Activated gamma-delta T cell treated with anti-CD3 and anti-CD28 coated beads, Interleukin-2, amount 50 U/mL, for 16 hours (primary cell): ENCODE results near the gene VPS36.
"Not testable (repeated sequence)": the region's sequence is repeated elsewhere in the genome, so short reads cannot be mapped to it uniquely, and the experiment has no call there.

Source experiments
- DNase-seq: peaks from one replicate; pipeline ENCODE4 v3.0.0-alpha.2; 2020; ENCODE audit warnings: low read depth

The VPS36 gene

DNA sequence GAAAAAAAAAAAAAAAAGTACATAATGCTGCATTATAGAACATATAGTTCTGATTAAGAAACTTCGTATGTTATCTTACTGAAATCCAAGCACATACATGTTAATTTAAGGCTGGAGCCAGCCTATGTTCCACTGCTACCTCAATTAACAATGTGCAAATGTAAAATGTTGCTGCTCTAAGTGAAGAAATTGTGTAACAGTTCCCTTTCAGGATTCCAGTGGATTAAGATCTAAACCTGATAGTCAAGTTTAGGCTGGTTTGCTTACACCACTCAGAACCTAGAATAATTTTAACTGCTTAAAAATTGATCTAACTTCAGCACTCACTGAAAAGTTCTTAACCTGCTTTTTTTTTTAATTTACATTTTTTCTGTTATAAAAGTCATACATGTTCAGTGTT lies 4.2 kb downstream of the VPS36 start:
- no peak for DNase-seq

DNA sequence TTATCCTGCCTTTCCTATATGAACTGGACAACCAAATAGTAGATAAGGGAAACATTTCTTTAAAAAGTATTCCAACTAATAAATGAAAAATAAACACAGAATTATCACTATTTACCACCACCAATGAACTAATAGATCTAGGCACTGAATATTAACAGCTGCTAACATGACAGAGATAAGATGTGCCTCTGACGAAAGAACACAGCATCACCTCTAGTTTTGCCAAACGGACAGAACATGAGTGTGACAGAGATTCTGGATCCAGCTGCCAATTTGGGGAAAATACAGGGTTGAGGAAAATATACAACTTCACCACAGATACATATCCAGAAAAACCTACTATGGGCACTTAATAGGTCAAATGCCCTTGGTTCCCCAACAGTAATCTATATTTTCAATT lies 18.0 kb downstream of the VPS36 start:
- no peak for DNase-seq

GRCh38 chr13:52428295-52428694 lies 22.1 kb downstream of the VPS36 start:
- DNase-seq, result no peak

GRCh38 chr13:52421216-52421615 lies 29.2 kb downstream of the VPS36 start:
- no peak for DNase-seq

DNA sequence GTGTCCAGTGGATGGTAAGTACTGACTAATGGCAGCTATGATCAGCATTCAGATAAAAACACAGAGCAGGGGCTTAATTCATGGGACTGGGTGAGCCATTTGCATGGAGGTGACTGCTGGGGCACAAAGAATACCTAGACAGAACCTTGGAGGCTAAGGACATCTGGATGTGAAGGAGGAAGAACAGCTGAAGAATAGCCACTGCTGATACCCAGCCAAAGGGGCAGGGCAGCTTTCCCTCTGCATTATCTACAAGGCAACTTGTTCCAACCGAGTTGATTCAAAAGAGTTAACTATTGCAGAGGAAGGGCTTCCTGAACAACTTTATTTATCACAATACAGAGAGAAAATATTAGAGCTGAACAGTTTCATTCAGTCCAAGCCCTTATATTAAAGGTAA lies 31.4 kb downstream of the VPS36 start:
- DNase-seq, result no peak

- DNase-seq, result no peak
Measured at GRCh38 chr13:52414963-52415362, 35.5 kb downstream of the VPS36 start.

DNA sequence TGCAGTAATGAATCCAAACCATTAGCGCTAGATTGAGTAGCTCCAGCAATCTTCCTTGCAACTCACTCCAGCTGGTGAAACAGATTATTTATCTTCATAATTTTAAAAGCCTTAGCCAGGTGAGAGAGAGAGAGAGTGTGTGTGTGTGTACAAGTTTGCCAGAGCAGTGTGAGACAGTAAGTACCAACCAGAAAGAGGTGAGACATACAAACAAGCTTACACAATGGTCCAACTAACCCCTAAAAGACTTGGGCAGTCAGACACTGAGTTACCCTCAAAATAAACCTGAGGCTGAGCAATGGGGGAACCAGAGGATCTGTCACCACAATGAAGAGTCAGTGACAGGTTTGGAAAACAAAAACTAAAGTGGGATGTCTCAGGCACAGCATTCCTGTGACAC lies 36.4 kb downstream of the VPS36 start:
- no peak for DNase-seq

- DNase-seq, result no peak
Measured at GRCh38 chr13:52412128-52412527, 38.3 kb downstream of the VPS36 start.

- DNase-seq, result no peak
Measured at GRCh38 chr13:52411629-52412028, 38.8 kb downstream of the VPS36 start.

GRCh38 chr13:52408071-52408658 lies 42.3 kb downstream of the VPS36 start:
- not testable (repeated sequence) for DNase-seq

DNA sequence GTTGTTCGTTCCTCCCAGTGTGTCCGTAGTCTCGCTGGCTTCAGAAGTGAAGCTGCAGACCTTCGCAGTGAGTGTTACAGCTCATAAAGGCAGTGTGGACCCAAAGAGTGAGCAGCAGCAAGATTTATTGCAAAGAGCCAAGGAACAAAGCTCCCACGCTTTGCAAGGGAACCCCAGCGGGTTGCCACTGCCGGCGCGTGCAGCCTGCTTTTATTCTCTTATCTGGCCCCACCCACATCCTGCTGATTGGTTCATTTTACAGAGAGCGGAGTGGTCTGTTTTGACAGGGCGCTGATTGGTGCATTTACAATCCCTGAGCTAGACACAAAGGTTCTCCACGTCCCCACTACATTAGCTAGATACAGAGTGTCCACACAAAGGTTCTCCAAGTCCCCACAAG lies 43.0 kb downstream of the VPS36 start:
- not testable (repeated sequence) for DNase-seq

GRCh38 chr13:52406629-52407028 lies 43.8 kb downstream of the VPS36 start:
- no peak for DNase-seq

DNA sequence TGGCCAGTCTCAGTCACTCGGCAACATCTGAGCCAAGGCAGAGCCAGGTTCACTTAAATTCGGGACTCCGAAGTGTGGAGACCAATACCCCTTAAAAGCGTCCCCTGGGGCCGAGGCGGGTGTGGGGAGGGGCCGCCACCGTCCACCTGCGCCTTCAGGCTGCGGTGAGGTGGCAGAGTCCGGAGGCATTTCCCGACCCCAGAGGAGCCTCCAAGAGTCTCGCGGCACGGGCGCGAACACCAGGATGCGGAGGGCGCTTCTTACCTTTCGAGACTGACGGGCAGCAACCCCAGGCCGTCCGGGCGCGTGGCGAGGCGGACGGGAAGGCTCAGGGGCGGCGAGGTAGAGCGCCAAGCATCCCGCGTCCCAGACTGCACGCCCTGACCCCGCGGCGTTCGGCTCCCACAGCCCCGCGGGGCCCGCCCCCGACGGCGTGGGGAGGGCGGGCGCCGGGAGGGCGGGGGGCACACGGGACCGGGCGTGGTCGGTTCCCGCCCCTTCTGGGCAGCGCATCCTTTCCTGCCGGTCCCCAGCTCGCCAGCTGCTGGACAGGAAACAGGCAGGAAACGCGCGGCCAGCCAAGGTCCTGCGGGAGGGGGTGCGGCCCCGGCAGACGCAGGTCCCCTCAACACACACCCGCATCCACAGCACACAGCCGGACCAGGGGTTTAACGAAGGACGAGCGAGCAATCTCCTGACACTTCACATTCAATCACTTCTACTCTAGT lies 44.5 kb downstream of the VPS36 start, which contains the start of gene THSD1:
Gene THSD1 (minus strand): TSS at position 406 of the 728 bp plus-strand sequence. CDS start 3,572 bp downstream, outside the sequence.
- DNase-seq, result no peak

- no peak for DNase-seq
Measured at GRCh38 chr13:52405369-52405766, 45.1 kb downstream of the VPS36 start.

DNA sequence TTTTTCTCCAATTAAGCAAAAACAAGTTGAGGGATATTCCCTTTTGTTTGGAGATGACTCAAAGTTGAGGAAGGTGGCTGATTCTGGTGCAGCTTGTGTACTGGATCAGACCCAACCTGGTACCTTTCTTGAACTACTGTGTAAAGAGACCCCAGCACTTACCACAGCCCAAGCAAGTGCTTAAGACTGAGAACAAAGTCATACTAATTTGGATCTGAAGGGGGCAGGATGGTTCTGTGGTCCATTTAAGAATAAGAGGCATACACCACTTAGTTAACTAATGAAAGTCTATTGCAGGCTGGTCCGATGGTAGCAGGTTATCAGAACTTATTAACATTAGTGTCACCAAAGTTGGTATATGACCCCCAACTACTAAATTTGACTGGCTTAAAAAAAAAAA lies 50.7 kb downstream of the VPS36 start:
- DNase-seq, result no peak

DNA sequence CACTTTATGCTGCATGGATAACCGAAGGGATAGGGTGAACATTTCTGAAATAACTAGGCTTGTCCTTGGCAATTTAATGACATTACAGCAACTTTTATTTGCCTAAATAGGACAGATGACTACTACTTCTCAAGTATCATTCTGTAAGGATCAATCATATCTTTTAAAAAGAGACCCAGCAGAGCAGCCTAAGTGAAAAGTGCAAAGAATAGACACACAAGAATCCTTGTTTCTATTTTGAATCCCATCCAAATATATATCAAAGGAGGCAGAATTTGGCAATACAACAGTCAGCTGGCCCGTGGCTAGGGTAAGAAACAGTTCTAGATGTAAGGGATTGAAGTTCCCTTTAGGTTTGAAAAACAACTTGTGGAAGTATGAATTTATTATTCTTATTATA lies 51.4 kb downstream of the VPS36 start:
- DNase-seq, result no peak

GRCh38 chr13:52395704-52396103 lies 54.7 kb downstream of the VPS36 start:
- no peak for DNase-seq

GRCh38 chr13:52394586-52394985 lies 55.8 kb downstream of the VPS36 start:
- no peak for DNase-seq

DNA sequence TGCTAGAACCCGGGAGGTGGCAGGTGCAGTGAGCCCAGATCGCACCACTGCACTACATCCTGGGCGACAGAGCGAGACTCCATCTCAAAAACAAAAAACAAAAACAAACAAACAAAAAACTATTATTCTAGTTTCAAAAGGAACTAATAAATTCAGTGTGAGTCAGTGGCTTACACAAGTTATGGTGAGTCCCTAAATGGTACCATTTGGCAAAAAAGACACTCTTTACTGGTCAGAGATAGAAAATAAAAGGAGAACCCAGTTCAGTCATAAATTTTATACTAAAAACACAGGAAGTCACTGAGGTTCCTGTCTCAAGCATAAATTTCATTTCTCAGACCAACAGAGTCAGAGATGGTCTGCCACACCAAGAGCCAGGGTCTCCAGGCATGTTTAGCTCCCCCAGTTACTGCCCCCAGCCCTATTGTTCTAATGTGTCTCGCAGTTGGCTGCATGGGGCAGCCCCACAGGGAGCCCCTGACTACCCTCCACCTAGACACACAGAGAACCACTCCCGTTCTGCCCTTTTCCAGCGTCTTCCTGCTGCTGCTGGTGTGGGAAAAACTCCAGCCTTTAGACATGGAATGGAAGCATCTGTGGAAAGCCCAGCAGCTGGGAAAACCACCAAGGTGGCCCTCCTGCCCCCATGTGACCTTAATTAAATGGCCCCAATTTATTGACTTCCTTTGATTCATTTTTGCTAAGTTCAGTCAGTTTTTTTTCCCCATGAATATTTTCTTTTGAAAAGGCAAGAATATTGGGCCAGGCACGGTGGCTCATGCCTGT lies 56.7 kb downstream of the VPS36 start:
- no peak for DNase-seq

DNA sequence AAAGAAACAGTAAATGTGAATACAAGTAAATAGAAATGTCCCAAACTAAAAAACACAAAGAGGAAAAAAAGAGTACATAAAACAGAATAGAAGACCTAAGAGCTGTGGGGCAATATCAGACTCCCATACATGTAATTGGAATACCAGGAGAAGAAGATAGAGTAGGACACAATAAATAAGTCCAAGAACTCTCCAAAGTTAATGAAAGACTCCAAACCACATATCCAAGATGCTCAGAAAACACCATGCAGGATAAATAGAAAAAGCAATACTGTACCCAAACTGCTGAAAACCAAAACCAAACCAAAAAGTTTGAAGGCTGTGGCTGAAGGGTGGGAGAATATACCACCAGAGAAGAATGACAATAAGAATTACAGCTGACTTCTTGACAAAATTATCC lies 62.7 kb downstream of the VPS36 start:
- no peak for DNase-seq

- no peak for DNase-seq
Measured at GRCh38 chr13:52385870-52386269, 64.6 kb downstream of the VPS36 start.

- DNase-seq, result no peak
Measured at GRCh38 chr13:52383366-52383765, 67.1 kb downstream of the VPS36 start.

DNA sequence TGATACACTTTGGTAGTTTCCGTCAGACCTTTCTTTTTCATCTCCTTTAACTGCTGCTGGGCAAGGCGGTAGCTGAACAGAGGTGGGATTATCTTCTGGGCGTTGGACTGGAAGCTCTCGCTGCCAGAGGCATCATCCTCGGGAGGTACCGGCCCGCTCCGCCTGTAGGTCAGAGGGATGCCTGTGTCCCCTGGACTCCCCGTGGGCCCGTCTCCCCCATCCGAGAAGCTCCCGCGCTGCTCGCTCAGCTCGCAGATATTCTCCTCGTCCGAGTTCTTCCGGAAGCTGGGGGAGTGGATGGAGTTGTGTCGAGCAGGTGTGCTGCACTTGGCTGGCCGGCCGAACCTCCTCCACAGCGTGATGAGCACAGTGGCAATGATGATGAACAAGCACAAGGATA lies 72.1 kb downstream of the VPS36 start:
- DNase-seq, result no peak
